BJ (cell line): ENCODE measurements around the gene MRPL32. TPM values are rescaled to one million over a fixed set of nuclear protein-coding genes. Genes with fewer than 3 reads are reported as not detected.

ENCODE experiments used
- CTCF ChIA-PET: fragments of 350-600 bp; formaldehyde crosslinking; extraction: SDS; loops from one replicate; lab custom pipeline; 2021; ENCODE audit warnings: antibody characterized with exemption, inconsistent platforms; lab: Yijun Ruan, JAX
- POLR2A ChIA-PET: fragments of 300-600 bp; sonication (Branson Sonifier 250); formaldehyde crosslinking; extraction: SDS; loops from one replicate; lab custom pipeline; 2021; ENCODE audit warnings: antibody characterized with exemption; lab: Charles Lee
- DNase-seq: peaks from one replicate; pipeline ENCODE4 v3.0.0-alpha.2; 2011; ENCODE audit warnings: low read depth
- H3K27me3 ChIP-seq: 2 replicates; pipeline ENCODE4 v1.6.0; 2011; ENCODE audit warnings: low read length; ENCODE audit not compliant: control insufficient read depth, insufficient read depth
- H3K36me3 ChIP-seq: 2 replicates; pipeline ENCODE4 v1.5.1; 2011; ENCODE audit warnings: low read length; ENCODE audit not compliant: control insufficient read depth, insufficient read depth
- H3K4me3 ChIP-seq: 2 replicates; pipeline ENCODE4 v1.5.1; 2011; ENCODE audit warnings: low read depth, mild to moderate bottlenecking, control low read depth, low read length
- polyA plus RNA-seq: library from polyadenylated mRNA; depleted of rRNA; stranded (reverse); fragments of >200 nt; gene quantifications from 2 replicates; pipeline ENCODE4 v1.2.3, GENCODE V29; 2011
- TF ChIP-seq, protein P1 (sequence below): IDR thresholded peaks from 2 replicates; pipeline ENCODE4 v1.5.1; 2011; ENCODE audit warnings: low read depth, mild to moderate bottlenecking, control low read depth, inconsistent platforms, low read length, moderate library complexity; ENCODE audit not compliant: insufficient read depth

Gene MRPL32
- polyA plus RNA-seq, 1 experiment = 35.6 TPM

GRCh38 chr7:42915356-42915755 lies 16.8 kb upstream of the MRPL32 start:
- TF ChIP-seq, protein P1, sequence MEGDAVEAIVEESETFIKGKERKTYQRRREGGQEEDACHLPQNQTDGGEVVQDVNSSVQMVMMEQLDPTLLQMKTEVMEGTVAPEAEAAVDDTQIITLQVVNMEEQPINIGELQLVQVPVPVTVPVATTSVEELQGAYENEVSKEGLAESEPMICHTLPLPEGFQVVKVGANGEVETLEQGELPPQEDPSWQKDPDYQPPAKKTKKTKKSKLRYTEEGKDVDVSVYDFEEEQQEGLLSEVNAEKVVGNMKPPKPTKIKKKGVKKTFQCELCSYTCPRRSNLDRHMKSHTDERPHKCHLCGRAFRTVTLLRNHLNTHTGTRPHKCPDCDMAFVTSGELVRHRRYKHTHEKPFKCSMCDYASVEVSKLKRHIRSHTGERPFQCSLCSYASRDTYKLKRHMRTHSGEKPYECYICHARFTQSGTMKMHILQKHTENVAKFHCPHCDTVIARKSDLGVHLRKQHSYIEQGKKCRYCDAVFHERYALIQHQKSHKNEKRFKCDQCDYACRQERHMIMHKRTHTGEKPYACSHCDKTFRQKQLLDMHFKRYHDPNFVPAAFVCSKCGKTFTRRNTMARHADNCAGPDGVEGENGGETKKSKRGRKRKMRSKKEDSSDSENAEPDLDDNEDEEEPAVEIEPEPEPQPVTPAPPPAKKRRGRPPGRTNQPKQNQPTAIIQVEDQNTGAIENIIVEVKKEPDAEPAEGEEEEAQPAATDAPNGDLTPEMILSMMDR = no peak
- Histone ChIP-seq H3K27me3 (no peaks in the 10 kb centered on the region), H3K4me3 (no peak overlapping the region), H3K36me3 (peaks cover 2% of the 10 kb centered on the region)
- no peak for DNase-seq
- ChIA-PET POLR2A (no interaction called here), CTCF (interaction anchor here (1.0 to 1.3 kb wide), 2 partner anchors 19 to 346 kb away, joined by 3 read pairs; no protein-coding TSS in a partner anchor)

GRCh38 chr7:42922017-42922753 lies 10.0 kb upstream of the MRPL32 start:
- no peaks in the 10 kb centered on the region for H3K27me3 ChIP-seq
- TF ChIP-seq, protein P1 = no peak
- no peaks in the 10 kb centered on the region; the same call in none of the 2 replicates for H3K36me3 ChIP-seq
- no peak for DNase-seq
- ChIA-PET CTCF (interaction anchor here (1.1 to 1.2 kb wide), 2 partner anchors 13 to 327 kb away, joined by 3 read pairs; no protein-coding TSS in a partner anchor), POLR2A (no interaction called here)
- H3K4me3 ChIP-seq = no peak overlapping the region

DNA sequence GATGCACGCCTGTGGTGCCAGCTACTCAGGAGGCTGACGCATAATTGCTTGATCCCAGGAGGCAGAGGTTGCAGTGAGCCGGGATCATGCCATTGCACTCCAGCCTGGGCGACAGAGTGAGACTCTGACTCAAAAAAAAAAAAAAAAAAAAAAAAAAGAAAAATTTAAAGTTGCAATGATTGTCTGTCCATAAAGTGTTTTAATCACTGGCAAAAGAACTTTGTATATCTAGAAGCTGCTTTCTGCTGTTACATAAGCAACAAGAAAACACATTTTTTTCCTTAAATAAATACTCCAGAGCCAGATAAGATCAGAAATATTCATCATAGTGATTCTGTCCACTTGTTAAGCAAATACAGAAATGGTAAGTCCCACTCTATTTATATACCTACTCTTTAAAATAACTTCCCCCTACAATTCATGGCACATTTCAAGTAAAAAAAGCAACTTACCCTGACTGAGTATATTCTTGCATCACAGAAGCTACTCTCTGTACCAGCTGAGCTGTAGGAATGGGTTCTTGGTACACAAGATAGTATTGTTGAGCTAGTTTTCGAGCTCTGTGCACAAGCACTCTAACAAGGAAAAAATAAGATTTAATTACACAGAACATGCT lies 7.8 kb upstream of the MRPL32 start:
- H3K36me3 ChIP-seq = no peaks in the 10 kb centered on the region; the same call in none of the 2 replicates
- ChIA-PET POLR2A (no interaction called here), CTCF (interaction anchor here (0.6 to 1.0 kb wide), 2 partner anchors 274 to 337 kb away, joined by 3 read pairs; no protein-coding TSS in a partner anchor)

DNA sequence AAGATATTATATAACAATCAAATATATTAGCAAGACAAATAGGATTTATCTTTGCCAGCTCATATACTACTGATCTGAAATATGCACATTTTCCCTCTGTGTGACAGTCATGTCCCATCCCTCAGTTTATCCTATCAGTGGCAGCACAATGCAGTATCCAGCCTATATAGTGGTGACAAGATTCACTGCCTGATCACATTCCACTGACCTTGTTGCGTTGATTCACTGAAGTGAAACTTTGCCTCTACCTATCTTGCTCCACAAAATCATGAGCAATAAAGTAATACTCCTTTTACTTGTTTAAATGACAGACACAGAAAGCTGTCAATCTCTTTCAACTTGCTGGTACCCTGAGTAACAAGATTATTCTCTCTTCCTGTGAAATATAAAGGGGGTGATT lies 6.5 kb upstream of the MRPL32 start:
- no peaks in the 10 kb centered on the region; the same call in 1 of the 2 replicates for H3K36me3 ChIP-seq

More for the DNA sequence above, 7.8 kb upstream of the MRPL32 start:
- TF ChIP-seq, protein P1 = no peak
- Histone ChIP-seq H3K27me3 (no peaks in the 10 kb centered on the region), H3K4me3 (no peak overlapping the region)
- DNase-seq = no peak

More for the DNA sequence above, 6.5 kb upstream of the MRPL32 start:
- no peaks in the 10 kb centered on the region for H3K27me3 ChIP-seq
- ChIA-PET POLR2A (no interaction called here), CTCF (no interaction called here)
- no peak overlapping the region for H3K4me3 ChIP-seq
- DNase-seq = no peak
- TF ChIP-seq, protein P1 = no peak
